Measurements from ENCODE around the gene LRMDA.

Gene LRMDA

DNA sequence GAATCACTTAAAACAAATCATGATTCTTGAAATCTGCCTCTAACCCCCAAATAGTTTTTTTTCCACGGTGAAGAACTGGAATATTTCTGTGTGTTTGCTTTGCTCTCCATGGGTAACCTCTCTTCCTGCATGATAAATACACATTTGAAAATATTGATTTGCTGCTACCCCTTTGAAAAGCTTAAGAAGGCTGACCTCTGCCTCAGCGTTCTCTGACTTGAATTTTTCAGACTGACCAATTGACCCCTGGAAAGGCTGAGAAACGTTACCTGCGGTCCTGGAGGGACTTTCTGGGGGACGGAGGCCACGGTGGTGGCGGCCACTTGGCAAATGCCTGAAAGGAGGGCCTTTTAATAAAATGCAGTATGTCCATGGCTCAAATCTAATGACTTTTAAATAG is 520.2 kb downstream of the LRMDA start:
- Histone ChIP-seq H3K36me3 (ENCODE audit: insufficient read depth) (no peaks in the 10 kb centered on the region), H4K20me1 (ENCODE audit: insufficient read depth) (no peaks in the 10 kb centered on the region), H3K27ac (no peak overlapping the region), H3K27me3 (ENCODE audit: insufficient read depth, low read depth) (no peaks in the 10 kb centered on the region), H3K9ac (no peak overlapping the region), H2AFZ (ENCODE audit: low read depth) (no peak overlapping the region), H3K4me3 (IDR thresholded peaks at IDR 0.05; ENCODE audit: insufficient read depth, low read depth, low read length) (no peak overlapping the region), H3K4me2 (no peak overlapping the region), H3K4me1 (ENCODE audit: low read depth, poor library complexity, severe bottlenecking) (no peaks in the 10 kb centered on the region), H3K79me2 (ENCODE audit: insufficient read depth, low read depth) (no peaks in the 10 kb centered on the region)
- TF ChIP-seq, protein P1, sequence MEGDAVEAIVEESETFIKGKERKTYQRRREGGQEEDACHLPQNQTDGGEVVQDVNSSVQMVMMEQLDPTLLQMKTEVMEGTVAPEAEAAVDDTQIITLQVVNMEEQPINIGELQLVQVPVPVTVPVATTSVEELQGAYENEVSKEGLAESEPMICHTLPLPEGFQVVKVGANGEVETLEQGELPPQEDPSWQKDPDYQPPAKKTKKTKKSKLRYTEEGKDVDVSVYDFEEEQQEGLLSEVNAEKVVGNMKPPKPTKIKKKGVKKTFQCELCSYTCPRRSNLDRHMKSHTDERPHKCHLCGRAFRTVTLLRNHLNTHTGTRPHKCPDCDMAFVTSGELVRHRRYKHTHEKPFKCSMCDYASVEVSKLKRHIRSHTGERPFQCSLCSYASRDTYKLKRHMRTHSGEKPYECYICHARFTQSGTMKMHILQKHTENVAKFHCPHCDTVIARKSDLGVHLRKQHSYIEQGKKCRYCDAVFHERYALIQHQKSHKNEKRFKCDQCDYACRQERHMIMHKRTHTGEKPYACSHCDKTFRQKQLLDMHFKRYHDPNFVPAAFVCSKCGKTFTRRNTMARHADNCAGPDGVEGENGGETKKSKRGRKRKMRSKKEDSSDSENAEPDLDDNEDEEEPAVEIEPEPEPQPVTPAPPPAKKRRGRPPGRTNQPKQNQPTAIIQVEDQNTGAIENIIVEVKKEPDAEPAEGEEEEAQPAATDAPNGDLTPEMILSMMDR (conservative IDR thresholded peaks at IDR 0.05; ENCODE audit: low read depth, low read length) = no peak

DNA sequence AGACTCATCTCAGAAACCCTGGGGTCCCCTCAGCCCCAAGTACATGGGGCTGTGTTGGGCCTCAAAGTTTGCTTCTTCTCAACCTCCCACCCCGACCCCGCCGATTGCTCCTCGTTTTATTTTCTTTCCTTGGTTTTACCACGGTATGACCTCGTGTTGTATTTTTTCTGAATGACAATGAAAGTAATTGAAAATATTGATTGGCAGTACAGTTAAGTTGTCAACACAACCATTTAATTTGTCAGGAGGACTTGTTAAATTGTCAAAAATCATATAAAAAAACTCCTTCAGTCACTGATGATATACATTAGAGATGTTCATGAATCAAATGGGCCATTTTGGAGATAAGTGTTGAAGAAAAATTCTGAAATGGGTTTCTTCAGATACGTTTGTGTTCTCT is 520.7 kb downstream of the LRMDA start:
- H3K36me3 ChIP-seq (ENCODE audit: insufficient read depth) = no peaks in the 10 kb centered on the region
- H3K27ac ChIP-seq = no peak overlapping the region
- H4K20me1 ChIP-seq (ENCODE audit: insufficient read depth) = no peaks in the 10 kb centered on the region
- H2AFZ ChIP-seq (ENCODE audit: low read depth) = no peak overlapping the region
- no peak overlapping the region for H3K4me3 ChIP-seq (IDR thresholded peaks at IDR 0.05; ENCODE audit: insufficient read depth, low read depth, low read length)
- H3K9ac ChIP-seq = no peak overlapping the region
- H3K27me3 ChIP-seq (ENCODE audit: insufficient read depth, low read depth) = no peaks in the 10 kb centered on the region
- H3K79me2 ChIP-seq (ENCODE audit: insufficient read depth, low read depth) = no peaks in the 10 kb centered on the region
- H3K4me2 ChIP-seq = no peak overlapping the region
- TF ChIP-seq, protein P1 (conservative IDR thresholded peaks at IDR 0.05; ENCODE audit: low read depth, low read length) = no peak
- H3K4me1 ChIP-seq (ENCODE audit: low read depth, poor library complexity, severe bottlenecking) = no peaks in the 10 kb centered on the region

DNA sequence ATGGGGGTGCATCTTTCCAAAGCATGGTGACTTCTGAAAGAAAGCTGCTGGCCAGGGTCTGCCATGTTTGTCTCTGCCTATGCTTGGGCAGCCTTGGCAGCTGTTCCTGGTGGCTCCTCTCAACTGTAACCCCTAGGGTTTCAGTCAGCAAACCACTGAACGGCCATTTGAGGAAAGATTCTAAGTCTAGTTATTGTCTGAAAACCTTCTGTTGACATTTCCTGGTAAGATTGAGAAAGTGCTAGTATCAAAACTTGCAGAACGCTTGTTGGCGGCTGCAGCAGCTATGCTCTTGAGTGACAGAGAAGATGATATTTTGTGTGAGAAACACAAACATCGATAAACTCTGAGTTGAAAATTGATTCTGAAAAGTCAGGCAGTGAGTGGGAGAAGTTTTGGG is 523.1 kb downstream of the LRMDA start:
- Histone ChIP-seq H3K9ac (no peak overlapping the region), H3K36me3 (ENCODE audit: insufficient read depth) (no peaks in the 10 kb centered on the region), H3K4me3 (IDR thresholded peaks at IDR 0.05; ENCODE audit: insufficient read depth, low read depth, low read length) (no peak overlapping the region), H3K79me2 (ENCODE audit: insufficient read depth, low read depth) (no peaks in the 10 kb centered on the region), H3K4me1 (ENCODE audit: low read depth, poor library complexity, severe bottlenecking) (no peaks in the 10 kb centered on the region), H4K20me1 (ENCODE audit: insufficient read depth) (no peaks in the 10 kb centered on the region), H2AFZ (ENCODE audit: low read depth) (no peak overlapping the region), H3K27me3 (ENCODE audit: insufficient read depth, low read depth) (no peaks in the 10 kb centered on the region), H3K27ac (no peak overlapping the region), H3K4me2 (no peak overlapping the region)
- TF ChIP-seq, protein P1 (conservative IDR thresholded peaks at IDR 0.05; ENCODE audit: low read depth, low read length) = no peak

DNA sequence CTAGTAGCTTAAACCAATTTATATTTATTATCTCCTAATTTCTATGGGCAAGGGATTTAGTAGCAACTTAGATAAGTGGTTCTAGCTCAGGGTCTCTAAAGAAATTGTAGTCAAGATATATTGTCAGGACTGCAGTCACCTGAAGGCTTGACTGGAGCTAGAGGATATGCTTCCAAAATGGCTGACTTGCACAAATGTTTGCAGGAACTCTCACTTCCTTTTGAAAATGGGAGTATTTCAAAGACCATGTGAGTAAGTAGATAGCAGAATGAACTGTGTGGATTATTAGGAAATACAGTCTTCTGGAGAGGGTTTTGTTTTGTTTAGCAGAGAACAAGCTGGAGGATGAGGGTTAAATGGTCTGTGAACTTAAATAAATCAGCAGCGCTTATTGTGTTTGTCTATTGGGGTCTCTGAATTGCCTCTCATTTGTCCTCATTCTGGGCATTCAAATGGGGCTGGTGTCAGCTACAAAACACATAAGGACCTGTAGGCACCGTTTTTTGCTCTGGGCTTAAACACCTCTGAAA is 524.6 kb downstream of the LRMDA start:
- H2AFZ ChIP-seq (ENCODE audit: low read depth) = 0 out of 2 replicates have a peak overlapping the region, but pooled peaks have one; percentile 20
- TF ChIP-seq, protein P1 (conservative IDR thresholded peaks at IDR 0.05; ENCODE audit: low read depth, low read length) = no peak

More for the DNA sequence above, 524.6 kb downstream of the LRMDA start:
- Histone ChIP-seq H3K9ac (no peak overlapping the region), H4K20me1 (ENCODE audit: insufficient read depth) (no peaks in the 10 kb centered on the region), H3K27me3 (ENCODE audit: insufficient read depth, low read depth) (no peaks in the 10 kb centered on the region), H3K4me2 (no peak overlapping the region), H3K79me2 (ENCODE audit: insufficient read depth, low read depth) (no peaks in the 10 kb centered on the region), H3K4me3 (IDR thresholded peaks at IDR 0.05; ENCODE audit: insufficient read depth, low read depth, low read length) (no peak overlapping the region), H3K27ac (no peak overlapping the region), H3K36me3 (ENCODE audit: insufficient read depth) (no peaks in the 10 kb centered on the region), H3K4me1 (ENCODE audit: low read depth, poor library complexity, severe bottlenecking) (no peaks in the 10 kb centered on the region)
